Measurements from ENCODE around the gene RTN3. TPM values are rescaled to one million over a fixed set of nuclear protein-coding genes. Genes with fewer than 3 reads are reported as not detected.

RTN3 gene
- total and polyA plus RNA-seq, 4 donors = 147 to 805 (median 547) TPM

- Histone ChIP-seq H3K4me3 (ENCODE audit: low read depth, low read length) (no peak overlapping the region), H3K4me1 (ENCODE audit: control insufficient read depth, insufficient read depth, low read length) (peaks cover 9% of the 10 kb centered on the region), H3K36me3 (ENCODE audit: control insufficient read depth, insufficient read depth, low read length) (peaks cover 5% of the 10 kb centered on the region), H3K9me3 (ENCODE audit: control insufficient read depth, insufficient read depth, low read length) (no peaks in the 10 kb centered on the region), H3K27me3 (ENCODE audit: control insufficient read depth, insufficient read depth, low read length) (no peaks in the 10 kb centered on the region), H3K27ac (ENCODE audit: low read depth, low read length) (no peak overlapping the region)
- WGBS (ENCODE audit: insufficient coverage) = no CpG with 5 or more reads among the region's 1 CpG
- DNase-seq (ENCODE audit: low read depth in 4 of 6, low spot score in 6 of 6) = no peak
Measured at GRCh38 chr11:63708764-63709163, 27.5 kb downstream of the RTN3 start.

- Histone ChIP-seq H3K27ac (ENCODE audit: low read depth, low read length) (no peak overlapping the region), H3K9me3 (ENCODE audit: control insufficient read depth, insufficient read depth, low read length) (no peaks in the 10 kb centered on the region), H3K36me3 (ENCODE audit: control insufficient read depth, insufficient read depth, low read length) (peaks cover 6% of the 10 kb centered on the region), H3K4me3 (ENCODE audit: low read depth, low read length) (no peak overlapping the region), H3K4me1 (ENCODE audit: control insufficient read depth, insufficient read depth, low read length) (peaks cover 9% of the 10 kb centered on the region), H3K27me3 (ENCODE audit: control insufficient read depth, insufficient read depth, low read length) (no peaks in the 10 kb centered on the region)
- 78% methylated on average over 1 of the region's 3 CpGs for whole genome bisulfite sequencing (ENCODE audit: insufficient coverage)
- DNase-seq (ENCODE audit: low read depth in 4 of 6, low spot score in 6 of 6) = no peak
Measured at GRCh38 chr11:63709336-63709884, 28.1 kb downstream of the RTN3 start.

GRCh38 chr11:63710476-63711217 is 29.3 kb downstream of the RTN3 start:
- Histone ChIP-seq H3K27ac (ENCODE audit: low read depth, low read length) (no peak overlapping the region), H3K4me1 (ENCODE audit: control insufficient read depth, insufficient read depth, low read length) (peaks cover 4% of the 10 kb centered on the region), H3K27me3 (ENCODE audit: control insufficient read depth, insufficient read depth, low read length) (no peaks in the 10 kb centered on the region), H3K36me3 (ENCODE audit: control insufficient read depth, insufficient read depth, low read length) (peaks cover 12% of the 10 kb centered on the region), H3K4me3 (ENCODE audit: low read depth, low read length) (no peak overlapping the region), H3K9me3 (ENCODE audit: control insufficient read depth, insufficient read depth, low read length) (no peaks in the 10 kb centered on the region)
- DNase-seq (ENCODE audit: low read depth in 4 of 6, low spot score in 6 of 6) = no peak
- WGBS (ENCODE audit: insufficient coverage) = 88% methylated on average over 4 of the region's 11 CpGs

GRCh38 chr11:63711838-63712237 is 30.5 kb downstream of the RTN3 start:
- no peak overlapping the region for H3K27ac ChIP-seq (ENCODE audit: low read depth, low read length)
- WGBS (ENCODE audit: insufficient coverage) = no CpG with 5 or more reads among the region's 6 CpGs
- no peaks in the 10 kb centered on the region for H3K27me3 ChIP-seq (ENCODE audit: control insufficient read depth, insufficient read depth, low read length)
- H3K4me3 ChIP-seq (ENCODE audit: low read depth, low read length) = no peak overlapping the region
- DNase-seq (ENCODE audit: low read depth in 4 of 6, low spot score in 6 of 6) = no peak
- no peaks in the 10 kb centered on the region for H3K9me3 ChIP-seq (ENCODE audit: control insufficient read depth, insufficient read depth, low read length)
- peaks cover 4% of the 10 kb centered on the region for H3K4me1 ChIP-seq (ENCODE audit: control insufficient read depth, insufficient read depth, low read length)
- H3K36me3 ChIP-seq (ENCODE audit: control insufficient read depth, insufficient read depth, low read length) = peaks cover 11% of the 10 kb centered on the region

GRCh38 chr11:63713766-63714165 is 32.5 kb downstream of the RTN3 start:
- H3K27me3 ChIP-seq (ENCODE audit: control insufficient read depth, insufficient read depth, low read length) = no peaks in the 10 kb centered on the region
- H3K27ac ChIP-seq (ENCODE audit: low read depth, low read length) = no peak overlapping the region
- H3K4me3 ChIP-seq (ENCODE audit: low read depth, low read length) = no peak overlapping the region
- no peak for DNase-seq (ENCODE audit: low read depth in 4 of 6, low spot score in 6 of 6)
- no peaks in the 10 kb centered on the region for H3K9me3 ChIP-seq (ENCODE audit: control insufficient read depth, insufficient read depth, low read length)
- no CpG with 5 or more reads among the region's 2 CpGs for WGBS (ENCODE audit: insufficient coverage)
- peaks cover 4% of the 10 kb centered on the region for H3K4me1 ChIP-seq (ENCODE audit: control insufficient read depth, insufficient read depth, low read length)
- peaks cover 7% of the 10 kb centered on the region for H3K36me3 ChIP-seq (ENCODE audit: control insufficient read depth, insufficient read depth, low read length)

GRCh38 chr11:63716046-63716445 is 34.7 kb downstream of the RTN3 start:
- Histone ChIP-seq H3K9me3 (ENCODE audit: control insufficient read depth, insufficient read depth, low read length) (no peaks in the 10 kb centered on the region), H3K27me3 (ENCODE audit: control insufficient read depth, insufficient read depth, low read length) (no peaks in the 10 kb centered on the region), H3K4me3 (ENCODE audit: low read depth, low read length) (no peak overlapping the region), H3K36me3 (ENCODE audit: control insufficient read depth, insufficient read depth, low read length) (peaks cover 7% of the 10 kb centered on the region), H3K4me1 (ENCODE audit: control insufficient read depth, insufficient read depth, low read length) (peaks cover 4% of the 10 kb centered on the region), H3K27ac (ENCODE audit: low read depth, low read length) (no peak overlapping the region)
- DNase-seq (ENCODE audit: low read depth in 4 of 6, low spot score in 6 of 6) = no peak

- Histone ChIP-seq H3K4me1 (ENCODE audit: control insufficient read depth, insufficient read depth, low read length) (no peaks in the 10 kb centered on the region), H3K9me3 (ENCODE audit: control insufficient read depth, insufficient read depth, low read length) (no peaks in the 10 kb centered on the region), H3K27ac (ENCODE audit: low read depth, low read length) (no peak overlapping the region), H3K36me3 (ENCODE audit: control insufficient read depth, insufficient read depth, low read length) (peaks cover 7% of the 10 kb centered on the region), H3K4me3 (ENCODE audit: low read depth, low read length) (no peak overlapping the region), H3K27me3 (ENCODE audit: control insufficient read depth, insufficient read depth, low read length) (no peaks in the 10 kb centered on the region)
- DNase-seq (ENCODE audit: low read depth in 4 of 6, low spot score in 6 of 6) = no peak
- WGBS (ENCODE audit: insufficient coverage) = 90% methylated on average over 1 of the region's 1 CpG
Measured at GRCh38 chr11:63719001-63719400, 37.7 kb downstream of the RTN3 start.

GRCh38 chr11:63719987-63720386 is 38.7 kb downstream of the RTN3 start:
- WGBS (ENCODE audit: insufficient coverage) = no CpG with 5 or more reads among the region's 2 CpGs
- H3K27me3 ChIP-seq (ENCODE audit: control insufficient read depth, insufficient read depth, low read length) = no peaks in the 10 kb centered on the region
- peak in 2 of 6 donors; percentile 32 to 36 for DNase-seq (ENCODE audit: low read depth in 4 of 6, low spot score in 6 of 6)
- H3K9me3 ChIP-seq (ENCODE audit: control insufficient read depth, insufficient read depth, low read length) = no peaks in the 10 kb centered on the region
- no peak overlapping the region for H3K27ac ChIP-seq (ENCODE audit: low read depth, low read length)
- peaks cover 4% of the 10 kb centered on the region for H3K36me3 ChIP-seq (ENCODE audit: control insufficient read depth, insufficient read depth, low read length)
- H3K4me3 ChIP-seq (ENCODE audit: low read depth, low read length) = no peak overlapping the region
- no peaks in the 10 kb centered on the region for H3K4me1 ChIP-seq (ENCODE audit: control insufficient read depth, insufficient read depth, low read length)

GRCh38 chr11:63720611-63721010 is 39.3 kb downstream of the RTN3 start:
- no peak for DNase-seq (ENCODE audit: low read depth in 4 of 6, low spot score in 6 of 6)
- Histone ChIP-seq H3K4me3 (ENCODE audit: low read depth, low read length) (no peak overlapping the region), H3K27ac (ENCODE audit: low read depth, low read length) (no peak overlapping the region), H3K27me3 (ENCODE audit: control insufficient read depth, insufficient read depth, low read length) (no peaks in the 10 kb centered on the region), H3K4me1 (ENCODE audit: control insufficient read depth, insufficient read depth, low read length) (no peaks in the 10 kb centered on the region), H3K36me3 (ENCODE audit: control insufficient read depth, insufficient read depth, low read length) (no peaks in the 10 kb centered on the region), H3K9me3 (ENCODE audit: control insufficient read depth, insufficient read depth, low read length) (no peaks in the 10 kb centered on the region)
- WGBS (ENCODE audit: insufficient coverage) = 86% methylated on average over 1 of the region's 3 CpGs

- Histone ChIP-seq H3K4me3 (ENCODE audit: low read depth, low read length) (no peak overlapping the region), H3K36me3 (ENCODE audit: control insufficient read depth, insufficient read depth, low read length) (peaks cover 3% of the 10 kb centered on the region), H3K27me3 (ENCODE audit: control insufficient read depth, insufficient read depth, low read length) (no peaks in the 10 kb centered on the region), H3K9me3 (ENCODE audit: control insufficient read depth, insufficient read depth, low read length) (no peaks in the 10 kb centered on the region), H3K27ac (ENCODE audit: low read depth, low read length) (no peak overlapping the region), H3K4me1 (ENCODE audit: control insufficient read depth, insufficient read depth, low read length) (no peaks in the 10 kb centered on the region)
- whole genome bisulfite sequencing (ENCODE audit: insufficient coverage) = no CpG with 5 or more reads among the region's 3 CpGs
- no peak for DNase-seq (ENCODE audit: low read depth in 4 of 6, low spot score in 6 of 6)
Measured at GRCh38 chr11:63729326-63729725, 48.0 kb downstream of the RTN3 start.

All from spinal cord (tissue), 10 donors.